HG03457 (cell line): ENCODE data around the gene DTYMK.
A peak's percentile ranks its signal among the peaks of the same experiment; 100 is the strongest.
"Not testable (repeated sequence)": the region's sequence is repeated elsewhere in the genome, so short reads cannot be mapped to it uniquely, and the experiment has no call there.

Source experiments
- ATAC-seq: cut with Tn5 transposase; IDR thresholded peaks from one replicate; pipeline ENCODE4 v1.9.1; 2021; ENCODE audit warnings: moderate number of reproducible peaks; ENCODE audit not compliant: unreplicated experiment

DTYMK gene

GRCh38 chr2:241686650-241687425 lies at the start of gene DTYMK:
Gene DTYMK, minus strand, starts transcription at chr2:241686815. Its CDS starts 32 bp downstream, at chr2:241686783.
- peak; percentile 89 for ATAC-seq

- no peak for ATAC-seq
Measured at GRCh38 chr2:241736111-241736510, 49.5 kb upstream of the DTYMK start.

- peak; percentile 50 for ATAC-seq
Measured at GRCh38 chr2:241734467-241735208, 48.0 kb upstream of the DTYMK start, which contains the start of gene D2HGDH. Gene D2HGDH, plus strand, starts transcription at chr2:241734630. Its CDS starts 595 bp downstream, at chr2:241735225.

GRCh38 chr2:241734208-241734466 lies 47.5 kb upstream of the DTYMK start:
- ATAC-seq: peak; percentile 15

GRCh38 chr2:241733391-241734207 lies 47.0 kb upstream of the DTYMK start:
- ATAC-seq: no peak

- not testable (repeated sequence) for ATAC-seq
Measured at GRCh38 chr2:241732513-241733186, 46.0 kb upstream of the DTYMK start.

GRCh38 chr2:241730671-241731293 lies 44.2 kb upstream of the DTYMK start:
- no peak for ATAC-seq

- ATAC-seq: no peak
Measured at GRCh38 chr2:241729868-241730267, 43.3 kb upstream of the DTYMK start.

GRCh38 chr2:241728627-241729026 lies 42.0 kb upstream of the DTYMK start:
- no peak for ATAC-seq

GRCh38 chr2:241728000-241728399 lies 41.4 kb upstream of the DTYMK start:
- no peak for ATAC-seq

- ATAC-seq: no peak
Measured at GRCh38 chr2:241726459-241726858, 39.8 kb upstream of the DTYMK start.

GRCh38 chr2:241724975-241725870 lies 38.6 kb upstream of the DTYMK start:
- ATAC-seq: no peak

GRCh38 chr2:241724259-241724974 lies 37.8 kb upstream of the DTYMK start:
- ATAC-seq: no peak

GRCh38 chr2:241722896-241723454 lies 36.4 kb upstream of the DTYMK start:
- ATAC-seq: no peak

GRCh38 chr2:241721852-241722251 lies 35.2 kb upstream of the DTYMK start:
- no peak for ATAC-seq

- no peak for ATAC-seq
Measured at GRCh38 chr2:241720560-241720959, 33.9 kb upstream of the DTYMK start.

- ATAC-seq: no peak
Measured at GRCh38 chr2:241720099-241720498, 33.5 kb upstream of the DTYMK start.

- ATAC-seq: no peak
Measured at GRCh38 chr2:241719093-241719492, 32.5 kb upstream of the DTYMK start.

- ATAC-seq: no peak
Measured at GRCh38 chr2:241708879-241709278, 22.3 kb upstream of the DTYMK start.
